Calu3 (cell line): ENCODE results near the gene DYNC1I1. TPM values are rescaled to one million over a fixed set of nuclear protein-coding genes. Genes with fewer than 3 reads are reported as not detected.
A peak's percentile ranks its signal among the peaks of the same experiment; 100 is the strongest.

Source experiments
- BruUV-seq: library from RNA; stranded (reverse); fragments of 400-500 nt; replicated peaks from 2 replicates; lab custom pipeline; 2021; lab: Mats Ljungman, UMichigan
- CTCF ChIA-PET: fragments of 300-600 bp; sonication (Branson Sonifier 250); formaldehyde crosslinking; loops from one replicate; lab custom pipeline; 2022; ENCODE audit warnings: antibody characterized with exemption; lab: Charles Lee
- DNase-seq: peaks from one replicate; pipeline ENCODE4 v3.0.0; 2022
- H3K27ac Mint-ChIP-seq: one replicate; pipeline ENCODE4 v1.8.0; 2022; ENCODE audit warnings: mixed read lengths; ENCODE audit not compliant: unreplicated experiment
- H3K27me3 Mint-ChIP-seq: one replicate; pipeline ENCODE4 v1.8.0; 2022; ENCODE audit warnings: mixed read lengths; ENCODE audit not compliant: unreplicated experiment
- H3K36me3 Mint-ChIP-seq: one replicate; pipeline ENCODE4 v1.8.0; 2022; ENCODE audit warnings: mild to moderate bottlenecking, moderate library complexity, mixed read lengths; ENCODE audit not compliant: insufficient read depth, unreplicated experiment
- H3K4me1 Mint-ChIP-seq: one replicate; pipeline ENCODE4 v1.8.0; 2022; ENCODE audit warnings: mild to moderate bottlenecking, low read depth, mixed read lengths; ENCODE audit not compliant: unreplicated experiment
- H3K4me3 Mint-ChIP-seq: one replicate; pipeline ENCODE4 v1.8.0; 2022; ENCODE audit warnings: mild to moderate bottlenecking, low read depth, moderate library complexity, mixed read lengths; ENCODE audit not compliant: unreplicated experiment
- H3K9me3 Mint-ChIP-seq: one replicate; pipeline ENCODE4 v1.8.0; 2022; ENCODE audit warnings: low read depth, mixed read lengths; ENCODE audit not compliant: unreplicated experiment
- intact Hi-C: fragments of 100-400 bp; cut with micrococcal nuclease; formaldehyde crosslinking; loops from one replicate; pipeline ENCODE4 v1.10.0; 2022; ENCODE audit not compliant: unreplicated experiment
- total RNA-seq: library from RNA; stranded (reverse); gene quantifications from 2 replicates; pipeline ENCODE4 v1.2.3, GENCODE V29; 2022
- TF ChIP-seq, protein P1 (sequence below): fragments of 200-600 bp; IDR thresholded peaks from one replicate; pipeline ENCODE4 v1.8.0; 2022; ENCODE audit warnings: antibody characterized with exemption; ENCODE audit not compliant: unreplicated experiment

DYNC1I1 gene
- total RNA-seq, 1 experiment from 2014 or later: 0.73 TPM

GRCh38 chr7:96067321-96067720 lies 295.0 kb downstream of the DYNC1I1 start:
- peak overlapping the region; percentile 14 for H3K27ac Mint-ChIP-seq

GRCh38 chr7:96069401-96069800 lies 297.0 kb downstream of the DYNC1I1 start:
- BruUV-seq: no TSS peak
- CTCF ChIA-PET: no interaction called here
- H3K9me3 Mint-ChIP-seq: no peaks in the 10 kb centered on the region
- H3K4me3 Mint-ChIP-seq: no peak overlapping the region
- peaks cover 37% of the 10 kb centered on the region for H3K4me1 Mint-ChIP-seq
- TF ChIP-seq, protein P1, sequence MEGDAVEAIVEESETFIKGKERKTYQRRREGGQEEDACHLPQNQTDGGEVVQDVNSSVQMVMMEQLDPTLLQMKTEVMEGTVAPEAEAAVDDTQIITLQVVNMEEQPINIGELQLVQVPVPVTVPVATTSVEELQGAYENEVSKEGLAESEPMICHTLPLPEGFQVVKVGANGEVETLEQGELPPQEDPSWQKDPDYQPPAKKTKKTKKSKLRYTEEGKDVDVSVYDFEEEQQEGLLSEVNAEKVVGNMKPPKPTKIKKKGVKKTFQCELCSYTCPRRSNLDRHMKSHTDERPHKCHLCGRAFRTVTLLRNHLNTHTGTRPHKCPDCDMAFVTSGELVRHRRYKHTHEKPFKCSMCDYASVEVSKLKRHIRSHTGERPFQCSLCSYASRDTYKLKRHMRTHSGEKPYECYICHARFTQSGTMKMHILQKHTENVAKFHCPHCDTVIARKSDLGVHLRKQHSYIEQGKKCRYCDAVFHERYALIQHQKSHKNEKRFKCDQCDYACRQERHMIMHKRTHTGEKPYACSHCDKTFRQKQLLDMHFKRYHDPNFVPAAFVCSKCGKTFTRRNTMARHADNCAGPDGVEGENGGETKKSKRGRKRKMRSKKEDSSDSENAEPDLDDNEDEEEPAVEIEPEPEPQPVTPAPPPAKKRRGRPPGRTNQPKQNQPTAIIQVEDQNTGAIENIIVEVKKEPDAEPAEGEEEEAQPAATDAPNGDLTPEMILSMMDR: no peak
- H3K27me3 Mint-ChIP-seq: no peaks in the 10 kb centered on the region
- intact Hi-C loops: loop anchor here (5.0 kb wide), 1 partner anchor 152 kb away; no protein-coding TSS in a partner anchor
- no peak overlapping the region for H3K27ac Mint-ChIP-seq
- DNase-seq: no peak
- H3K36me3 Mint-ChIP-seq: peaks cover 6% of the 10 kb centered on the region

More at GRCh38 chr7:96067321-96067720, 295.0 kb downstream of the DYNC1I1 start:
- Mint-ChIP-seq H3K9me3 (no peaks in the 10 kb centered on the region), H3K4me3 (no peak overlapping the region), H3K4me1 (peaks cover 37% of the 10 kb centered on the region), H3K36me3 (peaks cover 6% of the 10 kb centered on the region), H3K27me3 (no peaks in the 10 kb centered on the region)
- CTCF ChIA-PET: interaction anchor here (0.6 to 0.7 kb wide), 3 partner anchors 105 to 1374 kb away, joined by 3 to 5 read pairs (median 4); no protein-coding TSS in a partner anchor
- intact Hi-C loops: loop anchor here (5.0 kb wide), 1 partner anchor 150 kb away; no protein-coding TSS in a partner anchor
- TF ChIP-seq, protein P1: no peak
- BruUV-seq: no TSS peak
- no peak for DNase-seq

DNA sequence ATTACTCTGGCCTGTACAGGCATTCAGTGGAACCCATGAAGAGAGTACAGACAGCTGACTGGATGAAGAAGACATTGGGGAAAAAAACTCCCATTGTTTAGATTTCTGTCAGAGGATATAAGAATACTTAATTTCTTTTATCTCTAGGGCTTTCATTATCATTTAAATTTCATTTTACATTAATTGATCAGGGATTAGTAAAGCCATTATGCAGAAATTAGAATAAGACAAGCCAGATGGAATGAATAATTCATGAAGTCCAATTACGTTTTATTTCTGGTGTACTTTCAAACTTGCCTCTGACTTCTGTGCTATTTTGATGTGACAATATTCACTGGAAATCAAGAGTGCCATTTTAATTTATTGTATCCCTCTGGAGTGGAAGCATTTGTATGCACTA lies 302.5 kb downstream of the DYNC1I1 start:
- H3K4me1 Mint-ChIP-seq: peaks cover 14% of the 10 kb centered on the region
- DNase-seq: no peak
- H3K9me3 Mint-ChIP-seq: no peaks in the 10 kb centered on the region
- no peak overlapping the region for H3K4me3 Mint-ChIP-seq
- peaks cover 9% of the 10 kb centered on the region for H3K36me3 Mint-ChIP-seq
- H3K27ac Mint-ChIP-seq: no peak overlapping the region
- intact Hi-C loops: loop anchor here (1.0 to 10.0 kb wide), 2 partner anchors 340 to 952 kb away; no protein-coding TSS in a partner anchor
- CTCF ChIA-PET: interaction anchor here (0.8 to 1.0 kb wide), 2 partner anchors 182 to 953 kb away, joined by 3 to 4 read pairs; no protein-coding TSS in a partner anchor
- TF ChIP-seq, protein P1: no peak
- BruUV-seq: no TSS peak
- H3K27me3 Mint-ChIP-seq: no peaks in the 10 kb centered on the region

DNA sequence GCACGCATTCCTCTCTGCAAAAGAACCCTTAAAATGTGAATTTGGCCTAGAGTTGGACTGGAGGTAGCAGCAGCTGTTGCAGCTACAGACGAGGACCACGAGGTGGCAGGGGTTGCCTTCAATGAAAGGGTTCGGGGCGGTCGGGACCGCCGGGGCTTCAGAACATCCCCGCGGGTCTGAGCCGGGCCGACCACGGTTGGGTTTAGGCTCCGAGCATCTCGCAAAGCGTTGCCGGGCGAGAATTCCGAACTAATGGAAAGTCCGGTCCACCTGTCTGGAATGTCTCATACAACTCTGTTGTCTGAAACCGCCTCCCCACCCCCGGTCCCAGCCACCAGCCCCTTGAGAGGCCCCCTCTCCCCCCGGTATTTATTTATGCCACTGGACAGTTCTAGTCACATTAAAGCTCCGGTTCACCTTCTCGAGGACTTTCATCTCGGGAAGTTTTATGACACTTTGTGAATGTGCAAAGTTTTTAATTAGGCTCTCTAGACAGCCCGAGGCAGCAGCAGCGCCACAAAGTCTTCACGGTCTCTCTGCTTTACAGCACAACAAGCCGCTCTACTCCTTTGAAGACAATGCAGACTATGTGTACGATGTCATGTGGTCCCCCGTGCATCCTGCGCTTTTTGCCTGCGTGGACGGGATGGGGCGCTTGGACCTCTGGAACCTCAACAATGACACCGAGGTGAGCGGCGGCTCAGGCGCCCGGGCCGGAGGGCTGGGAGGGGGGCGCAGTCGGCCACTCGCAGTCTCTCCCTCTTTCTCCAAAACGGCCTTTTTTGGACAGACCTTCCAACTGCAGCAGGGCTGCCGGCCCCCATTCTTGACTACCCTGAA lies 303.4 kb downstream of the DYNC1I1 start:
- intact Hi-C loops: loop anchor here (1.0 to 10.0 kb wide), 2 partner anchors 339 to 952 kb away; no protein-coding TSS in a partner anchor
- H3K4me1 Mint-ChIP-seq: peaks cover 20% of the 10 kb centered on the region
- DNase-seq: peak; percentile 53
- no peak overlapping the region for H3K27ac Mint-ChIP-seq
- no TSS peak for BruUV-seq
- no peaks in the 10 kb centered on the region for H3K9me3 Mint-ChIP-seq
- H3K36me3 Mint-ChIP-seq: peaks cover 9% of the 10 kb centered on the region
- TF ChIP-seq, protein P1: peak; percentile 71
- no peaks in the 10 kb centered on the region for H3K27me3 Mint-ChIP-seq
- CTCF ChIA-PET: interaction anchor here (0.8 to 1.0 kb wide), 2 partner anchors 181 to 952 kb away, joined by 3 to 4 read pairs; no protein-coding TSS in a partner anchor
- peak overlapping the region; percentile 72 for H3K4me3 Mint-ChIP-seq
